Aorta (tissue), 5 donors: Measurements from ENCODE around the gene OSBPL5. TPM values are rescaled to one million over a fixed set of nuclear protein-coding genes. Genes with fewer than 3 reads are reported as not detected.

Experiments
- ATAC-seq: fragments of 200-7000 bp; cut with Tn5 transposase; one replicate; pipeline ENCODE4 v1.9.1; 2022; ENCODE audit warnings: moderate library complexity; ENCODE audit not compliant: low FRiP score
- DNase-seq, 2 donors: peaks; one replicate each; pipeline ENCODE4 v3.0.0-alpha.2; 2020
- H3K27ac ChIP-seq, 2 donors: one replicate each; pipeline ENCODE4 v1.5.1; 2013; ENCODE audit warnings: low read length in 2 of 2, mild to moderate bottlenecking in 2 of 2, moderate library complexity in 2 of 2, control low read depth in 1 of 2, inconsistent platforms in 1 of 2, low read depth in 1 of 2
- H3K27me3 ChIP-seq, 2 donors: one replicate each; pipeline ENCODE4 v1.6.1; 2013; ENCODE audit warnings: control low read depth in 1 of 2, low read length in 1 of 2, mild to moderate bottlenecking in 1 of 2, moderate library complexity in 1 of 2; ENCODE audit not compliant: insufficient read depth in 2 of 2, control insufficient read depth in 1 of 2
- H3K36me3 ChIP-seq, 2 donors: one replicate each; pipeline ENCODE4 v1.6.1; 2013; ENCODE audit warnings: control low read depth in 1 of 2, low read length in 1 of 2, mild to moderate bottlenecking in 1 of 2; ENCODE audit not compliant: insufficient read depth in 2 of 2, control insufficient read depth in 1 of 2
- H3K4me1 ChIP-seq, 2 donors: one replicate each; pipeline ENCODE4 v1.6.1; 2013; ENCODE audit warnings: low read length in 2 of 2, control low read depth in 1 of 2, mild to moderate bottlenecking in 1 of 2, moderate library complexity in 1 of 2; ENCODE audit not compliant: insufficient read depth in 2 of 2, control insufficient read depth in 1 of 2
- H3K4me3 ChIP-seq, 2 donors: one replicate each; pipeline ENCODE4 v1.5.1; 2013; ENCODE audit warnings: low read length in 2 of 2, control low read depth in 1 of 2, mild to moderate bottlenecking in 1 of 2
- H3K9me3 ChIP-seq: one replicate; pipeline ENCODE4 v1.6.1; 2013; ENCODE audit warnings: mild to moderate bottlenecking, low read length; ENCODE audit not compliant: control insufficient read depth
- WGBS, 2 donors: extraction: QIAGEN DNeasy Blood & Tissue Kit; methylation state at CpG; one replicate each; pipeline ENCODE4 v1.1.7; 2013; 5-methylcytosine and 5-hydroxymethylcytosine counted together
- intact Hi-C, 2 donors: fragments of 100-400 bp; cut with DNase I; formaldehyde crosslinking; loops; one replicate each; pipeline versions ENCODE4 v1.14.2 to v1.15.0; 2022
- polyA plus RNA-seq, 2 donors: library from polyadenylated mRNA; stranded (reverse); fragments of 200-250 nt; gene quantifications; one replicate each; pipeline ENCODE4 v1.2.3, GENCODE V29; 2013
- total RNA-seq, 2 donors: library from RNA; stranded (reverse); fragmentation: NEBNext Ultra II Directional; extraction: Animal tissue kit (Norgen Biotek cat#: 25700); gene quantifications; one replicate each; pipeline ENCODE4 v1.2.1, GENCODE V29; 2021
- donor health status: healthy with polysubstance abuse.
- donor health status: Bipolar disorder and iron deficiency.
- donor health status: DM: no; HTN: no; CAD: no.
- donor health status: DM: no; HTN: no; CAD: no.
- donor health status: DM: yes; HTN: yes; CAD: no.

The OSBPL5 gene
- total and polyA plus RNA-seq, 4 donors: 11.9 to 69.1 (median 56.2) TPM

DNA sequence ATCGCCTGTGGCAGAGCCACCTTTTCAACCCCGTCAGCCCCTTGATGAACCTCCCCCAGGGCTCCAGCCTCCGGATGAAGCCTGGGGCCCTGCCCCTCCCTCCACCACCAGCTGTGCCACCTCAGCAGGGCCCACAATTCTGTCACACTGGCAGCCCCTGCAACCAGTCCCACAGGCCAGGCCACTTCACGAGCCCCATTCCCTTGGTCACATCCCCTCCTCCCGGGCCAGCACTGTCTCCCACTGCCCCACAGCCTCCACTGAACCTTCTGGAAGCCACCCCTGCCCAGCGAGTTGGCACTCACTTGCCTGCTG is 19.9 kb downstream of the OSBPL5 start:
- intact Hi-C loops: no loop called here
- H3K9me3 ChIP-seq: no peaks in the 10 kb centered on the region
- no peak overlapping the region for H3K4me3 ChIP-seq
- no peak for ATAC-seq
- H3K4me1 ChIP-seq: peaks cover 0 to 4% of the 10 kb centered on the region in 2 donors
- no peak overlapping the region for H3K27ac ChIP-seq
- no peaks in the 10 kb centered on the region for H3K27me3 ChIP-seq
- no peak for DNase-seq
- whole genome bisulfite sequencing, 2 donors: 59 to 60% methylated on average over 6 of the region's 6 CpGs
- H3K36me3 ChIP-seq: no peaks in the 10 kb centered on the region

DNA sequence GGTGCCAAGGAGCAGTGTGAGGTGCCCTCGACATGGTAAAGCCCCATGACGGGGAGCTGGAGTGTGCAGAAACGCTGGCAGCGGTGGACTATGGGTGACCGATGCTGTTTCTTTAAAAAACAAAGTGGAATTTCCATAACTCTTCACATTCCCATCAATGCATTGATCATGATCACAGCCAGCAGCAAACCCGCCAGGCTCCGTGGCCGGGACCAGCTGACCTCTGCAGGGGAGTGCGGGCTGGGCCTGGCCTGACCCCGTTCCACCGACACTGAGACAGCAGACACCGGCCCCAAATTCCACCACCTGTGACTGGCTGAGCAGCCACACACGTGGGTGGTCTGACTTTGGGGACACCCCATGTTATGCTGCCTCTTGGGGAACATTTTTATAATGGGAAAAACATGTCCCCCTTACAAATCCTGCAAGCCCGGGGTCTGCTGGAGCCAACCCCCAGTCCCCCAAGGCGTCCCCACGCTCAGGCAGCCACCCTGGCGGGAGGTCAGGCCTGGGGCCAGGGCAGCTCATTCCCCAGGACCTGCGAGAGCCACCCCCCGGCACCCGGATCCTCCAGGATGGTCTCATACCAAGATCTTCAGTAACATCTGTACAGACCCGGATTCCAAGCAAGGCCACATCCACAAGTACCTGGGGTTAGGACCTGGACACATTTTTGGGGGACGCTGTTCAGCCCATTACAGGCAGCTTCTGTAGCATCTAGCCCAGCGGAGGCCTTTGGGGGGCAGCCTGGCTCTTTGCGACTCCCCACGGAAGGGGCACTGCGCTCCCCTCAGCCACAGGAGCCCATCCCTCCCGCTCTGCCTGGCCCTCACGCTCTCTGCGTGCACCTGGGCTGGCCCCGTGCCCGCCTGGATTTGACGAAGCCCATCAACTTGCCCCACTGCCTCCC is 20.6 kb downstream of the OSBPL5 start:
- no peak overlapping the region for H3K4me3 ChIP-seq
- H3K36me3 ChIP-seq: no peaks in the 10 kb centered on the region
- DNase-seq: no peak
- intact Hi-C loops: no loop called here
- H3K4me1 ChIP-seq: peaks cover 0 to 4% of the 10 kb centered on the region in 2 donors
- no peaks in the 10 kb centered on the region for H3K27me3 ChIP-seq
- H3K27ac ChIP-seq: no peak overlapping the region
- no peak for ATAC-seq
- H3K9me3 ChIP-seq: no peaks in the 10 kb centered on the region
- WGBS, 2 donors: 84 to 87% methylated on average over 32 of the region's 32 CpGs

DNA sequence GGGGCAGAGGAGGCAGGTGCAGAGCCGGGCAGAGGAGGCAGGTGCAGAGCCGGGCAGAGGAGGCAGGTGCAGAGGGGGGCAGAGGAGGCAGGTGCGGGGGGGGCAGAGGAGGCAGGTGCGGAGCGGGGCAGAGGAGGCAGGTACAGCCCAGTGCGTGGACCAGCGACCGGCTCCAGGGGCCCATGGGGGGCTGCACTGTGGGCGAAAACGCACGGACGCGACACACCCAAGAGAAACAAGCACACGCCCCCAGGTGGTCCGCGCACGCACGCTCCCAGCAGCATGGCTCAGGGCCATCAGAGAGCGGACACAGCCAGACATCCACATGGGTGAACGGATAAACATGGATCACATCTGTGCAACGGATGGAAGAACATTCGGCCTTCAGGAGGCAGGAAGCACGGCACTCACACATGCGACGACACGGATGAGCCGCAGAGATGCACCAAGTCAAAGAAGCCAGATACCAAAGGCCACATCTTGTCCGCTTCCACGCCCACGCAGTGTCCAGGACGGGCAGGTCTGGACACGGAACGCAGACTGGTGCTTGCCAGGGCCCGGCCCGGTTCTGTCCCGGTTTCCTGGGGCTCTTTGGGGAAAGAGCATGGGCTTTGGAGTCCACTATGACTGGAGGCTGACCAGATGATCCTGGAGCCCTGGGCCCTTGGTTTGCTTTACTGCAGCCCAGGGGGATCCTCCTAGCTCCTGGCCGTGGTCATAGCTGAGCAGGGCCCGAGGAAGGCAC is 21.8 kb downstream of the OSBPL5 start:
- H3K27ac ChIP-seq: no peak overlapping the region
- WGBS, 2 donors: 89% methylated on average over 31 to 38 of the region's 38 CpGs
- ATAC-seq (no peak), DNase-seq (no peak)
- intact Hi-C loops: no loop called here
- H3K9me3 ChIP-seq: no peaks in the 10 kb centered on the region
- H3K36me3 ChIP-seq: no peaks in the 10 kb centered on the region
- H3K27me3 ChIP-seq: no peaks in the 10 kb centered on the region
- no peak overlapping the region for H3K4me3 ChIP-seq
- H3K4me1 ChIP-seq: peaks cover 0 to 4% of the 10 kb centered on the region in 2 donors

GRCh38 chr11:3140291-3140603 is 24.9 kb downstream of the OSBPL5 start:
- Histone ChIP-seq H3K4me1 (no peaks in the 10 kb centered on the region), H3K36me3 (no peaks in the 10 kb centered on the region), H3K9me3 (no peaks in the 10 kb centered on the region), H3K27ac (no peak overlapping the region), H3K27me3 (no peaks in the 10 kb centered on the region), H3K4me3 (no peak overlapping the region)
- DNase-seq: no peak
- intact Hi-C loops: no loop called here
- 91 to 98% methylated on average over 4 of the region's 4 CpGs for WGBS, 2 donors
- no peak for ATAC-seq

DNA sequence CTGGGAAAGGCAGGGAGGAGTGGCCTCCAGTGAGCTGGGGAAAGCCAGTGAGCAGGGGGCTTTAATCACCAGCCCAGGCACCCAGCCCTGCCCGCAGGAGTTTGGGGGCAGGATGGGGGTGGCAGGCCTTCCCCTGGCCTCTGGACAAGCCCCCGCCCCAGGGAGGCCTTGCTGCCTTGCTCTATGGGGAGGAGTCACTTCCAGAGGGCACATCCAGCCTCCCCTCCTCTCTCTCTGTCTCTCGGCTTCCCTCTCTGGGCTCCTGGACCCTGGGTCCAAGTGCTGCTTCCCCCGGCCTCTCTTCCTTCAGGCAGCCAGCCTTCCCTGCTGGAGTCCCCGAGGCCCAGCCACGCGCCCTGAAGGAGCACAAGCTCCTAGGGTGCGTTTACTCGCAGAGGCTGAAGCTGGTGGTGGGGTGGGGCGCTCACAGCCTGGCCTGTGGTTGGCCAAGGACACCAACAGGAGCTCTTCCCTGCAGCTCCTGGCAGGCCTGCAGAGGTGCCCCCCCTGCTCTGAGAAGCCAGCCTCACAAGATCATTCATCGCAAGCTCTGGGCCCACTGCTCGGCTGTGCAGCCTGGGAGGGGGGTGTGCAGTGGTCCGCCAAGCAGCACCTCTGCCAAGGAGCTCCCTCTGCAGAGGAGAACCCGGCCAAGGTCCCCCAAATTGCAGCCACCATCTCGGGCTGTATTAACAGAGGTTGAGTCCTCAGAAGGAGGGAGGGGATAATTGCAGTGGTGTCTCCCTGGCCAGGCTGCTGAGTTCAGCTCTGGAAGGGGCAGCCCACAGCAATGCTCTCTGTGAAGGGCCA is 25.4 kb downstream of the OSBPL5 start:
- ATAC-seq: no peak
- H3K27me3 ChIP-seq: no peaks in the 10 kb centered on the region
- no peaks in the 10 kb centered on the region for H3K36me3 ChIP-seq
- H3K4me3 ChIP-seq: no peak overlapping the region
- intact Hi-C loops: no loop called here
- WGBS, 2 donors: 59 to 64% methylated on average over 15 of the region's 15 CpGs
- no peak overlapping the region for H3K27ac ChIP-seq
- peak; percentile 44 to 66 for DNase-seq
- H3K4me1 ChIP-seq: no peaks in the 10 kb centered on the region
- no peaks in the 10 kb centered on the region for H3K9me3 ChIP-seq

DNA sequence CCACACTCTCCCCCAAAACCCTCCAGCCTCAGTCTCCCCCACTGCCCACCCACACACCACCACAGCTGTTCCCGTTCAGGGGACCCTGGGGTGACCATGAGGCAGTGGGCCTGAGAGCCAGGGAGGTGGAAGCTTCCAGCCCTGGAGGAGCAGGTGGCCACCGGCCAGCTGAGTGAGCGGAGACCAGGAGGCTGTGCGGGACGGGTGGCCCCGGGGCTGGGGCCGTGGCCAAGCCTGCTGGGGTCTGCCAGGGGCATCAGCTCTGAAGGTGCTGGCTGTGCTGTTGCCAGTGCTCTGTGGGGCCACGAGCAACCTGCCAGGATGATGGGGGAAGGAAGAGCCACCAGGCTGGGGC is 26.0 kb downstream of the OSBPL5 start:
- no peaks in the 10 kb centered on the region for H3K4me1 ChIP-seq
- intact Hi-C loops: no loop called here
- ATAC-seq (no peak), DNase-seq (peak; percentile 41 to 62)
- no peaks in the 10 kb centered on the region for H3K36me3 ChIP-seq
- no peaks in the 10 kb centered on the region for H3K9me3 ChIP-seq
- H3K4me3 ChIP-seq: no peak overlapping the region
- no peaks in the 10 kb centered on the region for H3K27me3 ChIP-seq
- 4 to 12% methylated on average over 6 to 8 of the region's 8 CpGs for WGBS, 2 donors
- H3K27ac ChIP-seq: no peak overlapping the region

DNA sequence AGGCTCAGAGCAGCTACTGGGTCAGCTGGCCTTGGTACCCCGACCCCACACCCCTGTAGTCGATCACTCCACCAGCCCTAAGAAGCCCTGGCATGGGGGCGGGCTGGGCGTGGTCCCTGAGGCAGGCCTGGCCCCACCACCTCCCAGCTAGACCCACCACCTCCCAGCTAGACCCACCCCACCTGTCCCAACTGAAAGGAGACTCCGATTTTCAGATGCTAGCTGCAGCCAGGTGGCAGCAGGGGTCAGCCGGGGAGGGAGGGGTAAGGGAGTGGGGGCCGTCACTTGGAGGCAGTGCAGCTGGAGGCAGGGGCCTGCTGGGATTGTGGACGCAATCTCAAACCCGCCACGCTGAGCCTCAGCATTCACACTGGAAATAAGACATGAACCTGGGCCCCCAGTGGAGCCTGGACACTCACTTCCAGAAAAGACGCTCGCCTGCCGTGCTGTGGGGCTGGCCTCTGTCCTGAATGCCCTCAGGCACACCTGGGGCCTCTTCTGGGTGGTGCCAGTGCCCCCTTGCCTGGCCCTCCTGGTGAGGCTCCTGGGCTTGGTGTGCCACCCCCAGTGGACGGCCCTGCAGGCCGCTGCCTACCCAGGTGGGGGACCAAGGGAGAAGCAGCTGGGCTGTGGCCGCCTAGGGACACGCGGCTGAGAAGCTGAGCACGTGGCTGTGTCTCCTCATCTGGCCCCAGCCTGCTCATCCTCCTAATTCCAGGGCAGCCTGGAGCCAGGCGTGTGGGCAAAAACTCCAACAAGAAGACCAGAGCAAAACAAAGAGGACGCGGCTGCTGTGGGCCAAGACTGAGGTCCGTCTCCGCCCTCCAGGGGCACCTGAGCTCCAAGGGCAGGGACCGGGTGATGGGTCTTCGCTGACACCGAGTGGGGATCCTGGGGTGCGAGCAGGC is 26.7 kb downstream of the OSBPL5 start:
- ATAC-seq (no peak), DNase-seq (peak; percentile 41 to 72)
- no peak overlapping the region for H3K4me3 ChIP-seq
- H3K36me3 ChIP-seq: no peaks in the 10 kb centered on the region
- intact Hi-C loops: no loop called here
- H3K27ac ChIP-seq: no peak overlapping the region
- H3K27me3 ChIP-seq: no peaks in the 10 kb centered on the region
- H3K9me3 ChIP-seq: no peaks in the 10 kb centered on the region
- WGBS, 2 donors: 84% methylated on average over 28 of the region's 28 CpGs
- no peaks in the 10 kb centered on the region for H3K4me1 ChIP-seq

DNA sequence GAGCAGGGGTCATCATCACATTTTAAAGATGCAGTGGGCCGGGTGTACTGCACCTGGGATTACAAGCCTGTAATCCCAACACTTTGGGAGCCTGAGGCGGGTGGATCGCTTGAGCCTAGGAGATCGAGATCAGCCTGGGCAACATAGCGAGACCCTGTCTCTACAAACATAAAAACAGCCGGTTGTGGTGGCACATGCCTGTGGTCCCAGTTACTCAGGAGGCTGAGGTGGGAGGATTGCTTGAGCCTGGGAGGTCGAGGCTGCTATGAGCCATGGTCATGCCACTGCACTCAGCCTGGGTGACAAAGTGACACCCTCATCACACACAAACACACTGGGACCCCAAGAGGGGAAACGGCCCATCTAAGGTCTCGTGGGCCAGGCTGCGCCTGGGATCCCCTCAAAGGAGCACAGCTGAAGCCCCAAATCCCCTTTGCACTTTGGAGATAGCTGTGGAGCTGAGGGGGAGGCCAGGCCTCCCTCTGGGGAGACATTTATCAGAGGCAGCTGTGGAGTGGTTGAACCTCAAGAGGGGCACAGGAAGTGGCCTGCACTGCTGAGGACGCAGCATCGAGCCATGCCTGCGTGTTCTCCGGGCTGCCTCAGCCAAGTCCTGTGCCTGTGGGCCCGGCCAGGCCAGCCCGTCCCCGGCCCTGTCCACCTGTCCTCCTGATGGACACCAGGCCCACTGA is 27.5 kb downstream of the OSBPL5 start:
- ATAC-seq: no peak
- Histone ChIP-seq H3K27me3 (no peaks in the 10 kb centered on the region), H3K27ac (no peak overlapping the region), H3K4me1 (no peaks in the 10 kb centered on the region), H3K9me3 (no peaks in the 10 kb centered on the region), H3K4me3 (no peak overlapping the region), H3K36me3 (no peaks in the 10 kb centered on the region)
- intact Hi-C loops: no loop called here
- 81 to 86% methylated on average over 17 of the region's 17 CpGs for WGBS, 2 donors
- DNase-seq: peak; percentile 30 to 69
